ENCODE results near the gene NFE2L1.
"Not testable (repeated sequence)": the region's sequence is repeated elsewhere in the genome, so short reads cannot be mapped to it uniquely, and the experiment has no call there.

The NFE2L1 gene

GRCh38 chr17:48072811-48073210, 24.7 kb downstream of the NFE2L1 start:
- not testable (repeated sequence) for DNase-seq

- DNase-seq = not testable (repeated sequence)
These were observed 25.5 kb downstream of the NFE2L1 start for GRCh38 chr17:48073566-48074094.

GRCh38 chr17:48074322-48075081, 26.3 kb downstream of the NFE2L1 start:
- DNase-seq = peak; percentile 85

- not testable (repeated sequence) for DNase-seq
These were observed 29.0 kb downstream of the NFE2L1 start for GRCh38 chr17:48077152-48077551.

- no peak for DNase-seq
These were observed 33.7 kb downstream of the NFE2L1 start for GRCh38 chr17:48081858-48082257.

GRCh38 chr17:48084932-48085331, 36.8 kb downstream of the NFE2L1 start:
- DNase-seq = no peak

GRCh38 chr17:48093341-48094045, 45.3 kb downstream of the NFE2L1 start:
- no peak for DNase-seq

- DNase-seq = no peak
These were observed 47.5 kb downstream of the NFE2L1 start for GRCh38 chr17:48095611-48096010.

GRCh38 chr17:48100160-48100559, 52.0 kb downstream of the NFE2L1 start:
- DNase-seq = no peak

GRCh38 chr17:48100591-48101011, 52.4 kb downstream of the NFE2L1 start:
- DNase-seq = no peak

GRCh38 chr17:48101012-48101720, 53.0 kb downstream of the NFE2L1 start, which contains the start of gene CBX1:
Gene CBX1, minus strand, starts transcription at chr17:48101478. Its CDS starts 24,474 bp downstream, at chr17:48077004.
- DNase-seq = peak; percentile 86

- no peak for DNase-seq
These were observed 54.0 kb downstream of the NFE2L1 start for GRCh38 chr17:48102043-48102750.

- no peak for DNase-seq
These were observed 54.9 kb downstream of the NFE2L1 start for GRCh38 chr17:48102798-48103715.

- DNase-seq = no peak
These were observed 56.3 kb downstream of the NFE2L1 start for GRCh38 chr17:48104440-48104839.

- DNase-seq = no peak
These were observed 58.6 kb downstream of the NFE2L1 start for GRCh38 chr17:48106802-48107136.

- peak; percentile 72 for DNase-seq
These were observed 59.2 kb downstream of the NFE2L1 start, which contains the start of gene SNX11 for GRCh38 chr17:48107137-48108055. Gene SNX11, plus strand, starts transcription at chr17:48107766. Its CDS starts 4,278 bp downstream, at chr17:48112044.

GRCh38 chr17:48110761-48111160, 62.6 kb downstream of the NFE2L1 start:
- no peak for DNase-seq
